ENCODE measurements around the gene PTK6.

PTK6 gene

GRCh38 chr20:63558804-63559484 is 21.8 kb upstream of the PTK6 start:
- peaks cover 10% of the 10 kb centered on the region; the same call in 1 of the 2 replicates for H3K27me3 ChIP-seq (ENCODE audit: insufficient read depth, low read length)
- H3K4me3 ChIP-seq (ENCODE audit: low read depth, low read length, poor library complexity, severe bottlenecking) = no peak overlapping the region
- H3K27ac ChIP-seq (ENCODE audit: low read depth, low read length, poor library complexity, severe bottlenecking) = no peak overlapping the region
- H2AFZ ChIP-seq (ENCODE audit: low read length) = no peak overlapping the region
- H3K9me3 ChIP-seq (ENCODE audit: low read length) = no peaks in the 10 kb centered on the region
- H3K4me1 ChIP-seq (ENCODE audit: insufficient read depth, low read length, severe bottlenecking) = peaks cover 3% of the 10 kb centered on the region
- H3K79me2 ChIP-seq (ENCODE audit: insufficient read depth, low read length) = no peaks in the 10 kb centered on the region
- H3K9me2 ChIP-seq (ENCODE audit: low read depth, low read length) = no peaks in the 10 kb centered on the region
- H3F3A ChIP-seq (ENCODE audit: insufficient read depth, low read length) = no peaks in the 10 kb centered on the region
- no peak overlapping the region for H3K4me2 ChIP-seq (ENCODE audit: low read length)
- no peak for TF ChIP-seq EZH2 (IDR thresholded peaks at IDR 0.05; ENCODE audit: borderline replicate concordance, low read length)
- TF ChIP-seq CTCF (IDR thresholded peaks at IDR 0.05; ENCODE audit: low read length) = no peak
- no peaks in the 10 kb centered on the region for H4K20me1 ChIP-seq (ENCODE audit: insufficient read depth, low read length)
- no peak overlapping the region for H3K9ac ChIP-seq (ENCODE audit: low read length)
- no peaks in the 10 kb centered on the region for H3K36me3 ChIP-seq (ENCODE audit: insufficient read depth, low read length)

GRCh38 chr20:63557481-63557891 is 20.3 kb upstream of the PTK6 start:
- H3K4me2 ChIP-seq (ENCODE audit: low read length) = no peak overlapping the region
- 0 out of 2 replicates have a peak, but pooled peaks cover 5% of the 10 kb centered on the region for H3F3A ChIP-seq (ENCODE audit: insufficient read depth, low read length)
- H2AFZ ChIP-seq (ENCODE audit: low read length) = no peak overlapping the region
- H3K36me3 ChIP-seq (ENCODE audit: insufficient read depth, low read length) = no peaks in the 10 kb centered on the region
- no peaks in the 10 kb centered on the region for H3K79me2 ChIP-seq (ENCODE audit: insufficient read depth, low read length)
- peaks cover 14% of the 10 kb centered on the region for H3K4me1 ChIP-seq (ENCODE audit: insufficient read depth, low read length, severe bottlenecking)
- no peaks in the 10 kb centered on the region for H4K20me1 ChIP-seq (ENCODE audit: insufficient read depth, low read length)
- no peaks in the 10 kb centered on the region for H3K9me2 ChIP-seq (ENCODE audit: low read depth, low read length)
- no peak overlapping the region for H3K9ac ChIP-seq (ENCODE audit: low read length)
- no peak overlapping the region for H3K4me3 ChIP-seq (ENCODE audit: low read depth, low read length, poor library complexity, severe bottlenecking)
- TF ChIP-seq EZH2 (IDR thresholded peaks at IDR 0.05; ENCODE audit: borderline replicate concordance, low read length) (no peak), CTCF (IDR thresholded peaks at IDR 0.05; ENCODE audit: low read length) (no peak)
- no peaks in the 10 kb centered on the region for H3K9me3 ChIP-seq (ENCODE audit: low read length)
- H3K27me3 ChIP-seq (ENCODE audit: insufficient read depth, low read length) = peaks cover 10% of the 10 kb centered on the region; the same call in 1 of the 2 replicates
- H3K27ac ChIP-seq (ENCODE audit: low read depth, low read length, poor library complexity, severe bottlenecking) = no peak overlapping the region

DNA sequence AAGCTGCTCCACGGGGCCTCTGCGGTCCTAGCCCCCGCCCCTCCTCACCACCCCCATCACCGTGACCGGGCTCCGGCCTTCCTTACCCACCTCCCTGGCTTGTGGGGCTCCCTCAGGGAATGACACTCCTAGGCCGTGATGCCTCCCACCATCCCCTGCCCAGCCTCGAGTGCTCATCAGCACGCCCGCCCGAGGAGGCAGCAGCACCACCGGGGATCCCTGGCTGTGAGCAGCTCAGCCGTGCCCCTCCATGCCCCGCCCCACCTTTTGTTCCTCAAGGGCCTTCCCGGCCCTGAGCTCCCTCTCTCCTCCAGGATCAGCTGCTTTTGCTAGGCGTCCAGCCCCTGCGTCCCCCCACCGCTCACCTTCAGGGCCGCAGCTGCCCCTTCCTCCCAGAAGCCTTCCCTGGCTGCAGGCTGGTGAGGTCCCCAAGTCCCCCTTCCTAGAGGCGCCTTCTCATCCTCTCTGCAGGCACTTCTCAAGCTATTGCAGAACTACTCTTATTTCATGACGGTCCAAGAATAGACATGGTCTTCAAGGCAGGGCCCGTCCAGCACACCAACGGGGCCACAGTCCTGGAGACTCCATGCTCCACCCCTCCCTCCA is 19.8 kb upstream of the PTK6 start:
- Histone ChIP-seq H4K20me1 (ENCODE audit: insufficient read depth, low read length) (no peaks in the 10 kb centered on the region), H3K27me3 (ENCODE audit: insufficient read depth, low read length) (peaks cover 9% of the 10 kb centered on the region; the same call in 1 of the 2 replicates), H3K4me1 (ENCODE audit: insufficient read depth, low read length, severe bottlenecking) (peaks cover 18% of the 10 kb centered on the region), H2AFZ (ENCODE audit: low read length) (no peak overlapping the region), H3K4me3 (ENCODE audit: low read depth, low read length, poor library complexity, severe bottlenecking) (no peak overlapping the region), H3K27ac (ENCODE audit: low read depth, low read length, poor library complexity, severe bottlenecking) (no peak overlapping the region), H3K9ac (ENCODE audit: low read length) (no peak overlapping the region), H3K79me2 (ENCODE audit: insufficient read depth, low read length) (no peaks in the 10 kb centered on the region), H3K4me2 (ENCODE audit: low read length) (no peak overlapping the region), H3F3A (ENCODE audit: insufficient read depth, low read length) (0 out of 2 replicates have a peak, but pooled peaks cover 5% of the 10 kb centered on the region), H3K36me3 (ENCODE audit: insufficient read depth, low read length) (no peaks in the 10 kb centered on the region), H3K9me3 (ENCODE audit: low read length) (no peaks in the 10 kb centered on the region), H3K9me2 (ENCODE audit: low read depth, low read length) (no peaks in the 10 kb centered on the region)
- TF ChIP-seq CTCF (IDR thresholded peaks at IDR 0.05; ENCODE audit: low read length) = no peak
- no peak for TF ChIP-seq EZH2 (IDR thresholded peaks at IDR 0.05; ENCODE audit: borderline replicate concordance, low read length)
